HEK293 (cell line): ENCODE data around the gene CTNNA2.

Experiments used
- CTCF ChIA-PET: fragments of 350-600 bp; formaldehyde crosslinking; extraction: SDS; loops from one replicate; lab custom pipeline; 2021; ENCODE audit warnings: antibody characterized with exemption; lab: Yijun Ruan, JAX
- POLR2A ChIA-PET: fragments of 300-600 bp; formaldehyde crosslinking; extraction: SDS; loops from one replicate; lab custom pipeline; 2020; ENCODE audit warnings: antibody characterized with exemption, inconsistent platforms; lab: Yijun Ruan, JAX
- H3K27ac ChIP-seq: fragments of 200-500 bp; sonication (Bioruptor generic); 2 replicates; pipeline ENCODE4 v1.5.1; 2014; ENCODE audit warnings: low read depth, low read length, control low read depth, inconsistent platforms; ENCODE audit errors: extremely low read depth
- H3K36me3 ChIP-seq, 2 experiments: fragments of 200-500 bp in 1 of 2; sonication (Bioruptor generic) in 1 of 2; 1 replicate in 1 of 2; 2 replicates in 1 of 2; pipeline ENCODE4 v1.5.1; 2014 to 2017; ENCODE audit warnings: inconsistent platforms in 2 of 2, low read length in 2 of 2; ENCODE audit not compliant: control insufficient read depth in 2 of 2, insufficient read depth in 1 of 2
- H3K4me1 ChIP-seq: fragments of 200-500 bp; sonication (Bioruptor generic); 2 replicates; pipeline ENCODE4 v1.5.1; 2014; ENCODE audit warnings: mild to moderate bottlenecking, low read length, inconsistent platforms; ENCODE audit not compliant: control insufficient read depth, insufficient read depth
- H3K4me3 ChIP-seq: 2 replicates; pipeline ENCODE4 v1.5.1; 2011; ENCODE audit warnings: low read depth, mild to moderate bottlenecking, control low read depth, low read length, moderate library complexity
- H3K9me3 ChIP-seq: fragments of 200-500 bp; sonication (Bioruptor generic); 2 replicates; pipeline ENCODE4 v1.5.1; 2014; ENCODE audit warnings: low read depth, low read length, inconsistent platforms; ENCODE audit not compliant: control insufficient read depth, insufficient read depth
- ELK4 ChIP-seq: IDR thresholded peaks from 2 replicates; pipeline ENCODE4 v1.6.1; 2011; ENCODE audit warnings: mild to moderate bottlenecking, low read depth, low read length, borderline replicate concordance
- GFI1B ChIP-seq: fragments of 450-650 bp; formaldehyde crosslinking; IDR thresholded peaks from 2 replicates; pipeline ENCODE4 v1.5.1; 2016; ENCODE audit warnings: missing biosample characterization, missing genetic modification characterization
- KLF9 ChIP-seq: fragments of 450-650 bp; formaldehyde crosslinking; IDR thresholded peaks from 2 replicates; pipeline ENCODE4 v1.5.1; 2016; ENCODE audit warnings: missing biosample characterization, missing genetic modification characterization, low read depth
- PBX3 ChIP-seq: sonication (generic); formaldehyde crosslinking; IDR thresholded peaks from 2 replicates; pipeline ENCODE4 v1.8.1; 2022; ENCODE audit warnings: mild to moderate bottlenecking, moderate library complexity, missing genetic modification reagents
- PRDM4 ChIP-seq: fragments of 450-650 bp; formaldehyde crosslinking; IDR thresholded peaks from 2 replicates; pipeline ENCODE4 v1.5.1; 2017; ENCODE audit warnings: missing biosample characterization, missing genetic modification characterization
- PRDM6 ChIP-seq: fragments of 450-650 bp; formaldehyde crosslinking; IDR thresholded peaks from 2 replicates; pipeline ENCODE4 v1.5.1; 2017; ENCODE audit warnings: missing biosample characterization, missing genetic modification characterization
- ZFP69B ChIP-seq: fragments of 450-650 bp; formaldehyde crosslinking; IDR thresholded peaks from 2 replicates; pipeline ENCODE4 v1.5.1; 2016; ENCODE audit warnings: missing biosample characterization, missing genetic modification characterization
- ZNF132 ChIP-seq: fragments of 450-650 bp; formaldehyde crosslinking; IDR thresholded peaks from 2 replicates; pipeline ENCODE4 v1.5.1; 2017; ENCODE audit warnings: missing biosample characterization, missing genetic modification characterization, borderline replicate concordance
- ZNF274 ChIP-seq, 2 experiments: fragments of 200-500 bp in 1 of 2; fragments of 450-650 bp in 1 of 2; sonication (Bioruptor generic) in 1 of 2; formaldehyde crosslinking in 1 of 2; IDR thresholded peaks; 2 replicates each; pipeline versions ENCODE4 v1.5.1 to v1.6.1; 2014 to 2016; ENCODE audit warnings: borderline replicate concordance in 1 of 2, inconsistent platforms in 1 of 2, low read length in 1 of 2, missing biosample characterization in 1 of 2, missing genetic modification characterization in 1 of 2
- ZNF280D ChIP-seq: fragments of 450-650 bp; formaldehyde crosslinking; IDR thresholded peaks from 2 replicates; pipeline ENCODE4 v1.5.1; 2016; ENCODE audit warnings: missing biosample characterization, missing genetic modification characterization
- ZNF501 ChIP-seq: fragments of 450-650 bp; formaldehyde crosslinking; IDR thresholded peaks from 2 replicates; pipeline ENCODE4 v1.5.1; 2016; ENCODE audit warnings: missing biosample characterization, missing genetic modification characterization
- ZNF510 ChIP-seq: fragments of 450-650 bp; formaldehyde crosslinking; IDR thresholded peaks from 2 replicates; pipeline ENCODE4 v1.5.1; 2018; ENCODE audit warnings: mild to moderate bottlenecking, missing genetic modification characterization, missing biosample characterization; ENCODE audit not compliant: insufficient replicate concordance
- ZNF521 ChIP-seq: fragments of 450-650 bp; formaldehyde crosslinking; IDR thresholded peaks from 2 replicates; pipeline ENCODE4 v1.5.1; 2017; ENCODE audit warnings: missing biosample characterization, mild to moderate bottlenecking, missing genetic modification characterization
- ZNF747 ChIP-seq: fragments of 450-650 bp; formaldehyde crosslinking; IDR thresholded peaks from 2 replicates; pipeline ENCODE4 v1.5.1; 2016; ENCODE audit warnings: missing biosample characterization, missing genetic modification characterization
- ZNF76 ChIP-seq: fragments of 450-650 bp; formaldehyde crosslinking; IDR thresholded peaks from 2 replicates; pipeline ENCODE4; 2016; ENCODE audit warnings: low read depth, missing biosample characterization, missing genetic modification characterization, borderline replicate concordance
- ZNF785 ChIP-seq: fragments of 450-650 bp; formaldehyde crosslinking; IDR thresholded peaks from 2 replicates; pipeline ENCODE4 v1.5.1; 2016; ENCODE audit warnings: missing biosample characterization, missing genetic modification characterization
- ZNF791 ChIP-seq: fragments of 450-650 bp; formaldehyde crosslinking; IDR thresholded peaks from 2 replicates; pipeline ENCODE4 v1.5.1; 2016; ENCODE audit warnings: missing biosample characterization, missing genetic modification characterization

The CTNNA2 gene

GRCh38 chr2:79771493-79771892 lies 258.6 kb downstream of the CTNNA2 start:
- H3K27ac ChIP-seq = no peak overlapping the region
- no peak for TF ChIP-seq ELK4
- no peaks in the 10 kb centered on the region for H3K9me3 ChIP-seq
- ChIA-PET POLR2A (no interaction called here), CTCF (no interaction called here)
- H3K4me1 ChIP-seq = no peaks in the 10 kb centered on the region
- H3K36me3 ChIP-seq = no peaks in the 10 kb centered on the region
- no peak overlapping the region for H3K4me3 ChIP-seq

GRCh38 chr2:79774016-79774415 lies 261.2 kb downstream of the CTNNA2 start:
- POLR2A ChIA-PET = no interaction called here
- TF ChIP-seq ELK4 (no peak), ZNF521 (tag by site-specific recombination) (no peak), ZNF501 (tag by site-specific recombination) (no peak), ZNF76 (tag by site-specific recombination) (no peak), ZNF747 (no peak), KLF9 (no peak), PRDM6 (no peak), PBX3 (CRISPR knock-in tag) (no peak), PRDM4 (tag by site-specific recombination) (no peak), GFI1B (tag by site-specific recombination) (no peak), ZFP69B (tag by site-specific recombination) (no peak), ZNF510 (tag by site-specific recombination) (no peak), ZNF791 (no peak), ZNF785 (tag by site-specific recombination) (no peak), ZNF132 (tag by site-specific recombination) (no peak), ZNF274 (IDR thresholded peaks at IDR 0.05; ENCODE audit: low read length) (no peak), ZNF274 (tag by site-specific recombination; IDR thresholded peaks at IDR 0.05; ENCODE audit: borderline replicate concordance) (no peak), ZNF280D (tag by site-specific recombination) (no peak)
- no peak overlapping the region for H3K27ac ChIP-seq
- no peaks in the 10 kb centered on the region for H3K4me1 ChIP-seq
- no peaks in the 10 kb centered on the region for H3K9me3 ChIP-seq
- H3K4me3 ChIP-seq = no peak overlapping the region
- CTCF ChIA-PET = no interaction called here
- no peaks in the 10 kb centered on the region for H3K36me3 ChIP-seq
